GM18517 (cell line): ENCODE results near the gene GEMIN4.

Source experiments
- ATAC-seq: cut with Tn5 transposase; IDR thresholded peaks from one replicate; pipeline ENCODE4 v1.9.1; 2021; ENCODE audit warnings: mild to moderate bottlenecking, moderate library complexity; ENCODE audit not compliant: unreplicated experiment

Gene GEMIN4

GRCh38 chr17:744937-745336 lies 7.1 kb downstream of the GEMIN4 start:
- ATAC-seq: no peak

GRCh38 chr17:743139-743538 lies 8.9 kb downstream of the GEMIN4 start:
- ATAC-seq: no peak

- ATAC-seq: no peak
Observed at GRCh38 chr17:742147-742793, 9.8 kb downstream of the GEMIN4 start.

GRCh38 chr17:740240-741017 lies 11.6 kb downstream of the GEMIN4 start:
- peak; percentile 73 for ATAC-seq

- no peak for ATAC-seq
Observed at GRCh38 chr17:737561-738113, 14.4 kb downstream of the GEMIN4 start.

GRCh38 chr17:733743-734142 lies 18.3 kb downstream of the GEMIN4 start:
- no peak for ATAC-seq

- ATAC-seq: no peak
Observed at GRCh38 chr17:732902-733720, 19.0 kb downstream of the GEMIN4 start.

- no peak for ATAC-seq
Observed at GRCh38 chr17:732067-732901, 19.8 kb downstream of the GEMIN4 start, which contains the start of gene TLCD3A. Gene TLCD3A, plus strand, starts transcription at chr17:732596. Its CDS starts 52 bp downstream, at chr17:732648.

- ATAC-seq: no peak
Observed at GRCh38 chr17:731644-732066, 20.4 kb downstream of the GEMIN4 start.

- ATAC-seq: no peak
Observed at GRCh38 chr17:728911-729310, 23.2 kb downstream of the GEMIN4 start.

- ATAC-seq: no peak
Observed at GRCh38 chr17:726271-726919, 25.7 kb downstream of the GEMIN4 start.

GRCh38 chr17:725746-726145 lies 26.3 kb downstream of the GEMIN4 start:
- no peak for ATAC-seq

- no peak for ATAC-seq
Observed at GRCh38 chr17:725084-725483, 27.0 kb downstream of the GEMIN4 start.

GRCh38 chr17:721540-721937 lies 30.5 kb downstream of the GEMIN4 start:
- no peak for ATAC-seq

- ATAC-seq: no peak
Observed at GRCh38 chr17:720706-721539, 31.1 kb downstream of the GEMIN4 start.

- no peak for ATAC-seq
Observed at GRCh38 chr17:718075-718474, 34.0 kb downstream of the GEMIN4 start.

- ATAC-seq: no peak
Observed at GRCh38 chr17:708132-708531, 43.9 kb downstream of the GEMIN4 start.

GRCh38 chr17:705863-706262 lies 46.2 kb downstream of the GEMIN4 start:
- ATAC-seq: no peak

- ATAC-seq: no peak
Observed at GRCh38 chr17:705011-705410, 47.1 kb downstream of the GEMIN4 start.
